ENCODE results near the gene MYO7A. TPM values are rescaled to one million over a fixed set of nuclear protein-coding genes. Genes with fewer than 3 reads are reported as not detected.
A peak's percentile ranks its signal among the peaks of the same experiment; 100 is the strongest.

The MYO7A gene
- total RNA-seq, 3 donors from 2014 or later (not counting 1 experiment from before 2014, with no cell fraction given) = 0.20 to 1.1 (median 0.68) TPM

GRCh38 chr11:77175869-77176539 is 48.0 kb downstream of the MYO7A start:
- Mint-ChIP-seq H3K27me3 (ENCODE audit: low read depth in 2 of 2) (no peaks in the 10 kb centered on the region), H3K36me3 (no peaks in the 10 kb centered on the region), H3K4me3 (no peak overlapping the region), H3K9me3 (peaks cover 0 to 4% of the 10 kb centered on the region in 2 donors), H3K27ac (no peak overlapping the region), H3K4me1 (no peaks in the 10 kb centered on the region)
- Histone ChIP-seq H3K4me1 (ENCODE audit: control insufficient read depth, insufficient read depth, low read length) (peaks cover 11% of the 10 kb centered on the region), H3K36me3 (ENCODE audit: control insufficient read depth, insufficient read depth, low read length) (no peaks in the 10 kb centered on the region), H3K4me3 (ENCODE audit: low read length) (no peak overlapping the region), H3K27ac (ENCODE audit: low read length) (no peak overlapping the region), H3K9me3 (ENCODE audit: control insufficient read depth, insufficient read depth, low read length) (no peaks in the 10 kb centered on the region), H3K27me3 (ENCODE audit: control insufficient read depth, insufficient read depth, low read length) (no peaks in the 10 kb centered on the region)
- 32% methylated on average over 12 of the region's 12 CpGs for WGBS (ENCODE audit: insufficient coverage)
- intact Hi-C loops (cut with micrococcal nuclease) = no loop called here
- ATAC-seq = peak in 1 of 3 donors; percentile 35
- DNase-seq = no peak
- TF ChIP-seq, protein P1, sequence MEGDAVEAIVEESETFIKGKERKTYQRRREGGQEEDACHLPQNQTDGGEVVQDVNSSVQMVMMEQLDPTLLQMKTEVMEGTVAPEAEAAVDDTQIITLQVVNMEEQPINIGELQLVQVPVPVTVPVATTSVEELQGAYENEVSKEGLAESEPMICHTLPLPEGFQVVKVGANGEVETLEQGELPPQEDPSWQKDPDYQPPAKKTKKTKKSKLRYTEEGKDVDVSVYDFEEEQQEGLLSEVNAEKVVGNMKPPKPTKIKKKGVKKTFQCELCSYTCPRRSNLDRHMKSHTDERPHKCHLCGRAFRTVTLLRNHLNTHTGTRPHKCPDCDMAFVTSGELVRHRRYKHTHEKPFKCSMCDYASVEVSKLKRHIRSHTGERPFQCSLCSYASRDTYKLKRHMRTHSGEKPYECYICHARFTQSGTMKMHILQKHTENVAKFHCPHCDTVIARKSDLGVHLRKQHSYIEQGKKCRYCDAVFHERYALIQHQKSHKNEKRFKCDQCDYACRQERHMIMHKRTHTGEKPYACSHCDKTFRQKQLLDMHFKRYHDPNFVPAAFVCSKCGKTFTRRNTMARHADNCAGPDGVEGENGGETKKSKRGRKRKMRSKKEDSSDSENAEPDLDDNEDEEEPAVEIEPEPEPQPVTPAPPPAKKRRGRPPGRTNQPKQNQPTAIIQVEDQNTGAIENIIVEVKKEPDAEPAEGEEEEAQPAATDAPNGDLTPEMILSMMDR (IDR thresholded peaks at IDR 0.05) = no peak

DNA sequence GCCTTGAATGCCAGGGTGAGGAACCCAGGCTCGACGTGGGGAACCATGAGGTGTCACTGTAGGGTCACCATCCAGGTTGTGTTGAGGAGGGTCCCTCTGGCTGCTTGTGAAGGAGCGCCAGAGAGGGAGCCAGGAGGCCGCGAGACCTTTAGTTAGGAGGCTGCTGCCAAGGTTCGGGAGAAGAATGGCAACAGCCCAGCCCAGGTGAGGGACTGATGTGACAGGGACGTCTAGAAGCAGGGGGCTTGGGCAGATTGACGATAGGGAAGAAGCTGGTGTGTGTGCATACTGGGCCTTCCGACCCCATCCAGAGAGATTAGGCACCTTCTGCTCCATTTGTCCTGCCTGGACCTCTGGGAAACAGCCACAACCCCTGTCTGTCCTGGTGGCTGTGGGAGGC is 49.0 kb downstream of the MYO7A start:
- DNase-seq (no peak), ATAC-seq (no peak)
- no peaks in the 10 kb centered on the region for H3K9me3 ChIP-seq (ENCODE audit: control insufficient read depth, insufficient read depth, low read length)
- intact Hi-C loops (cut with micrococcal nuclease) = no loop called here
- H3K4me1 Mint-ChIP-seq = no peaks in the 10 kb centered on the region
- H3K27me3 Mint-ChIP-seq (ENCODE audit: low read depth in 2 of 2) = no peaks in the 10 kb centered on the region
- no peaks in the 10 kb centered on the region for H3K27me3 ChIP-seq (ENCODE audit: control insufficient read depth, insufficient read depth, low read length)
- H3K4me3 Mint-ChIP-seq = no peak overlapping the region
- TF ChIP-seq, protein P1 (IDR thresholded peaks at IDR 0.05) = no peak
- no peak overlapping the region for H3K27ac Mint-ChIP-seq
- H3K9me3 Mint-ChIP-seq = peaks cover 0 to 4% of the 10 kb centered on the region in 2 donors
- H3K27ac ChIP-seq (ENCODE audit: low read length) = no peak overlapping the region
- WGBS (ENCODE audit: insufficient coverage) = 86% methylated on average over 9 of the region's 9 CpGs
- H3K4me3 ChIP-seq (ENCODE audit: low read length) = no peak overlapping the region
- no peaks in the 10 kb centered on the region for H3K36me3 ChIP-seq (ENCODE audit: control insufficient read depth, insufficient read depth, low read length)
- no peaks in the 10 kb centered on the region for H3K36me3 Mint-ChIP-seq
- peaks cover 11% of the 10 kb centered on the region for H3K4me1 ChIP-seq (ENCODE audit: control insufficient read depth, insufficient read depth, low read length)

- no peaks in the 10 kb centered on the region for H3K9me3 ChIP-seq (ENCODE audit: control insufficient read depth, insufficient read depth, low read length)
- DNase-seq (no peak), ATAC-seq (no peak)
- no peak overlapping the region for H3K27ac Mint-ChIP-seq
- WGBS (ENCODE audit: insufficient coverage) = 87% methylated on average over 4 of the region's 4 CpGs
- no peaks in the 10 kb centered on the region for H3K27me3 ChIP-seq (ENCODE audit: control insufficient read depth, insufficient read depth, low read length)
- no peak overlapping the region for H3K4me3 ChIP-seq (ENCODE audit: low read length)
- TF ChIP-seq, protein P1 (IDR thresholded peaks at IDR 0.05) = no peak
- peaks cover 0 to 4% of the 10 kb centered on the region in 2 donors for H3K9me3 Mint-ChIP-seq
- H3K4me1 ChIP-seq (ENCODE audit: control insufficient read depth, insufficient read depth, low read length) = peaks cover 11% of the 10 kb centered on the region
- no peak overlapping the region for H3K4me3 Mint-ChIP-seq
- H3K36me3 ChIP-seq (ENCODE audit: control insufficient read depth, insufficient read depth, low read length) = no peaks in the 10 kb centered on the region
- intact Hi-C loops (cut with micrococcal nuclease) = no loop called here
- H3K27me3 Mint-ChIP-seq (ENCODE audit: low read depth in 2 of 2) = no peaks in the 10 kb centered on the region
- H3K27ac ChIP-seq (ENCODE audit: low read length) = no peak overlapping the region
- no peaks in the 10 kb centered on the region for H3K4me1 Mint-ChIP-seq
- H3K36me3 Mint-ChIP-seq = no peaks in the 10 kb centered on the region
Measured at GRCh38 chr11:77178150-77178549, 50.1 kb downstream of the MYO7A start.

DNA sequence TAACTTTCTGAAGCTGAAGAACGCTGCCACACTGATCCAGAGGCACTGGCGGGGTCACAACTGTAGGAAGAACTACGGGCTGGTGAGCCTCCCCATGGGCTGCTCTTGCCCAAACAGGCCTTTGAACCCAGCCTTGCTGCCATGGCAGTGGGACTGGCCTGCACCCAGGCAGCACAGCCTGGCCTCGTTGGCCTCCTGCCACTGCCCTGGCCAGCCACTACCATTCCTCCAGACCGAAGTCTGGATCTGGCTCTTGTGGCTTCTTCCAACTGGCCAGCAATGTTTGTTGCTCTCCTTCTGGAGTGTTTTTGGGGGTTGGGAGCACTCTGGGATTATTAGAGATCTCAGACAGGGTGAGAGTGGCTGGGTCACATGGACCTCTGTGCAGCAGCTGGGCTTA is 51.0 kb downstream of the MYO7A start:
- TF ChIP-seq, protein P1 (IDR thresholded peaks at IDR 0.05) = no peak
- H3K27ac Mint-ChIP-seq = no peak overlapping the region
- WGBS (ENCODE audit: insufficient coverage) = 93% methylated on average over 5 of the region's 5 CpGs
- H3K4me3 ChIP-seq (ENCODE audit: low read length) = no peak overlapping the region
- H3K27me3 Mint-ChIP-seq (ENCODE audit: low read depth in 2 of 2) = no peaks in the 10 kb centered on the region
- H3K36me3 Mint-ChIP-seq = no peaks in the 10 kb centered on the region
- no peaks in the 10 kb centered on the region for H3K4me1 Mint-ChIP-seq
- intact Hi-C loops (cut with micrococcal nuclease) = no loop called here
- no peak for DNase-seq
- no peaks in the 10 kb centered on the region for H3K27me3 ChIP-seq (ENCODE audit: control insufficient read depth, insufficient read depth, low read length)
- H3K9me3 ChIP-seq (ENCODE audit: control insufficient read depth, insufficient read depth, low read length) = no peaks in the 10 kb centered on the region
- peaks cover 0 to 4% of the 10 kb centered on the region in 2 donors for H3K9me3 Mint-ChIP-seq
- no peak overlapping the region for H3K4me3 Mint-ChIP-seq
- H3K36me3 ChIP-seq (ENCODE audit: control insufficient read depth, insufficient read depth, low read length) = no peaks in the 10 kb centered on the region
- no peak overlapping the region for H3K27ac ChIP-seq (ENCODE audit: low read length)
- peaks cover 11% of the 10 kb centered on the region for H3K4me1 ChIP-seq (ENCODE audit: control insufficient read depth, insufficient read depth, low read length)
- no peak for ATAC-seq
